OCI-LY3 (cell line): ENCODE measurements around the gene TAF4.

Experiments used
- EZH2phosphoT487 ChIP-seq: fragments of 200-600 bp; shearing (Covaris generic); IDR thresholded peaks from 2 replicates; pipeline ENCODE4 v1.6.1; 2018; ENCODE audit warnings: antibody characterized with exemption, mixed run types, low read depth
- TF ChIP-seq, protein P1 (sequence below): fragments of 200-600, 300-600 bp; sonication (generic); IDR thresholded peaks from 2 replicates; pipeline ENCODE4 v1.5.1; 2014; ENCODE audit warnings: antibody characterized with exemption, low read length, low read depth

DNA sequence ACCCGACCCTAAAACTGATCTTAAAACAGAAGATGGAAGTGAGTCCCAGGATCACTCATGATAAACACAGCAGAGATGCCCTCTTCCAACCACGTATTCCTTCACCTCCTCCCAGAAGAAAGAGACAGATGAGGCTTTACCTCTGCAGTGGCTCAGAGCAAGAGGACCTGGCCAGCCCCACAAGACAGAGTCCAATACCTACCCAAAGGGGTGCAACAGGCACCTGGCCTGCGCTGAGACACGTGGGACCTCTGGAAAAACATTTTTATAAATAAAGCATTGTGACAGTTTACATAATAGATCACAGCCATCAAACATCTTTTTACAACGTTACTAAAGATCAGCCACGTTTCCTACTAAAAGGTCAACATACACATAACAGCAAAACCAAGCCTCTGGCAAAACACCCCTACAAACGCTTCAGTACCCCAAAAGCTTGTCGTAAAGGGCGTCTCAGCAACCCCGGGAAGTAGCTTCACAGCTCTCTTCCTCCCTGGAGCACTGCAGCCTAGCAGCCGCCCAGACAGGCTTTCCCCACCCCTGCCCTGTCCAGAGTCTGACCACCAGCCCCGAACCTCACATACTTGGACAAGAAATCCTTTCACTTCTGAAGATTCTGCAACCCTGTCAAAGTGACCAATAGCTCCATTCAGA lies 2.9 kb downstream of the TAF4 start:
- TF ChIP-seq, protein P1, sequence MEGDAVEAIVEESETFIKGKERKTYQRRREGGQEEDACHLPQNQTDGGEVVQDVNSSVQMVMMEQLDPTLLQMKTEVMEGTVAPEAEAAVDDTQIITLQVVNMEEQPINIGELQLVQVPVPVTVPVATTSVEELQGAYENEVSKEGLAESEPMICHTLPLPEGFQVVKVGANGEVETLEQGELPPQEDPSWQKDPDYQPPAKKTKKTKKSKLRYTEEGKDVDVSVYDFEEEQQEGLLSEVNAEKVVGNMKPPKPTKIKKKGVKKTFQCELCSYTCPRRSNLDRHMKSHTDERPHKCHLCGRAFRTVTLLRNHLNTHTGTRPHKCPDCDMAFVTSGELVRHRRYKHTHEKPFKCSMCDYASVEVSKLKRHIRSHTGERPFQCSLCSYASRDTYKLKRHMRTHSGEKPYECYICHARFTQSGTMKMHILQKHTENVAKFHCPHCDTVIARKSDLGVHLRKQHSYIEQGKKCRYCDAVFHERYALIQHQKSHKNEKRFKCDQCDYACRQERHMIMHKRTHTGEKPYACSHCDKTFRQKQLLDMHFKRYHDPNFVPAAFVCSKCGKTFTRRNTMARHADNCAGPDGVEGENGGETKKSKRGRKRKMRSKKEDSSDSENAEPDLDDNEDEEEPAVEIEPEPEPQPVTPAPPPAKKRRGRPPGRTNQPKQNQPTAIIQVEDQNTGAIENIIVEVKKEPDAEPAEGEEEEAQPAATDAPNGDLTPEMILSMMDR: no peak
- no peak for TF ChIP-seq EZH2phosphoT487
